ENCODE measurements around the gene TMEM186. TPM values are rescaled to one million over a fixed set of nuclear protein-coding genes. Genes with fewer than 3 reads are reported as not detected.
"Not testable (repeated sequence)": the region's sequence is repeated elsewhere in the genome, so short reads cannot be mapped to it uniquely, and the experiment has no call there.

The TMEM186 gene
- total and polyA plus RNA-seq, 2 donors (not counting 1 experiment from before 2014, with no cell fraction given), result 5.8 to 16.7 TPM

DNA sequence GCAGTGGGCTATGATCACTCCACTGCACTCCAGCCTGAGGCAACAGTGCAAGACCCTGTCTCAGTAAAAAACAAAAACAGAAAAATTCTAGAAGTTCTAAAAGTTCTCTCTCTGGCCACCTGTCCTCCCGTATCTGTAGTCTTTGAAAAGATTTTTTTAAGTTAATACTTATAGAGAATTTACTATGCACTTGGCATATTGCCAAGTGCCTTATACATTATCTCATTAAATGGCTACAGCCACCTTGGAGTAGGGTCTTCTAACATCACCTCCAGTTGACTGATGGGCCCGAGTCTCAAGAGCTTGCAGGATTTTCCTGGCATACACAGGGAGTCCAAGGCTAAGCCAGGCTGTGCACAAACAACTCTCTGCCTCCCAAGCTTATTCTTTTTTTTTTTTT lies 44.7 kb downstream of the TMEM186 start:
- Mint-ChIP-seq H3K4me1 (no peaks in the 10 kb centered on the region), H3K4me3 (no peak overlapping the region), H3K9me3 (ENCODE audit: insufficient read depth) (no peaks in the 10 kb centered on the region), H3K27ac (no peak overlapping the region), H3K27me3 (no peaks in the 10 kb centered on the region)
- CTCF ChIA-PET, result interaction anchor here (0.6 kb wide), 1 partner anchor 89 kb away, joined by 3 read pairs; no protein-coding TSS in a partner anchor
- no peak overlapping the region for H3K4me3 ChIP-seq (ENCODE audit: control extremely low read depth in 1 of 5, extremely low read depth in 1 of 5, insufficient read depth in 1 of 5, low read depth in 2 of 5, low read length in 4 of 5)
- intact Hi-C loops (cut with micrococcal nuclease), result no loop called here
- ATAC-seq (ENCODE audit: low read depth) (no peak), DNase-seq (no peak)
- H3K4me1 ChIP-seq (ENCODE audit: control insufficient read depth in 2 of 2, insufficient read depth in 2 of 2, low read length in 2 of 2), result no peaks in the 10 kb centered on the region
- H3K27me3 ChIP-seq (replicated peaks in 1 of 4; ENCODE audit: control extremely low read depth in 1 of 4, control insufficient read depth in 3 of 4, insufficient read depth in 4 of 4, low read length in 3 of 4), result no peaks in the 10 kb centered on the region
- no peak overlapping the region for H3K4me2 ChIP-seq (replicated peaks; ENCODE audit: low read depth, low read length, poor library complexity, severe bottlenecking)
- H3K9me3 ChIP-seq (ENCODE audit: control extremely low read depth in 1 of 3, control insufficient read depth in 2 of 3, insufficient read depth in 1 of 3, low read length in 2 of 3), result no peaks in the 10 kb centered on the region
- no peak overlapping the region for H3K27ac ChIP-seq (ENCODE audit: low read length in 2 of 2)
- no peak for TF ChIP-seq EZH2 (IDR thresholded peaks at IDR 0.05; ENCODE audit: borderline replicate concordance, insufficient read depth, low read depth, low read length, poor library complexity, severe bottlenecking)
- no peak for TF ChIP-seq CTCF (IDR thresholded peaks at IDR 0.05)
- POLR2A ChIA-PET, result no interaction called here
- no peaks in the 10 kb centered on the region for H3K79me2 ChIP-seq (ENCODE audit: control insufficient read depth, insufficient read depth, low read length)
- WGBS (ENCODE audit: insufficient coverage), result no CpG with 5 or more reads among the region's 2 CpGs
- H3K9ac ChIP-seq (ENCODE audit: low read length), result no peak overlapping the region
- no peak overlapping the region for H2AFZ ChIP-seq (ENCODE audit: insufficient read depth, low read depth, low read length, poor library complexity, severe bottlenecking)
- H4K20me1 ChIP-seq (ENCODE audit: control insufficient read depth, insufficient read depth, low read length, poor library complexity, severe bottlenecking), result no peaks in the 10 kb centered on the region
- peaks cover 12 to 15% of the 10 kb centered on the region in 2 experiments for H3K36me3 ChIP-seq (replicated peaks in 1 of 2; ENCODE audit: control extremely low read depth in 1 of 2, control insufficient read depth in 1 of 2, extremely low read depth in 1 of 2, insufficient read depth in 2 of 2, low read length in 1 of 2)

GRCh38 chr16:8751481-8752311 lies 45.7 kb downstream of the TMEM186 start:
- Histone ChIP-seq H3K79me2 (ENCODE audit: control insufficient read depth, insufficient read depth, low read length) (no peaks in the 10 kb centered on the region), H3K4me1 (ENCODE audit: control insufficient read depth in 2 of 2, insufficient read depth in 2 of 2, low read length in 2 of 2) (no peaks in the 10 kb centered on the region), H3K27me3 (replicated peaks in 1 of 4; ENCODE audit: control extremely low read depth in 1 of 4, control insufficient read depth in 3 of 4, insufficient read depth in 4 of 4, low read length in 3 of 4) (no peaks in the 10 kb centered on the region), H3K9ac (ENCODE audit: low read length) (no peak overlapping the region), H4K20me1 (ENCODE audit: control insufficient read depth, insufficient read depth, low read length, poor library complexity, severe bottlenecking) (no peaks in the 10 kb centered on the region), H3K27ac (ENCODE audit: low read length in 2 of 2) (no peak overlapping the region), H3K4me2 (replicated peaks; ENCODE audit: low read depth, low read length, poor library complexity, severe bottlenecking) (no peak overlapping the region), H3K4me3 (ENCODE audit: control extremely low read depth in 1 of 5, extremely low read depth in 1 of 5, insufficient read depth in 1 of 5, low read depth in 2 of 5, low read length in 4 of 5) (no peak overlapping the region), H2AFZ (ENCODE audit: insufficient read depth, low read depth, low read length, poor library complexity, severe bottlenecking) (no peak overlapping the region), H3K9me3 (ENCODE audit: control extremely low read depth in 1 of 3, control insufficient read depth in 2 of 3, insufficient read depth in 1 of 3, low read length in 2 of 3) (no peaks in the 10 kb centered on the region), H3K36me3 (replicated peaks in 1 of 2; ENCODE audit: control extremely low read depth in 1 of 2, control insufficient read depth in 1 of 2, extremely low read depth in 1 of 2, insufficient read depth in 2 of 2, low read length in 1 of 2) (peaks cover 11% of the 10 kb centered on the region in 2 experiments)
- no peaks in the 10 kb centered on the region for H3K27me3 Mint-ChIP-seq
- ChIA-PET CTCF (interaction anchor here (1.1 kb wide), 1 partner anchor 46 kb away, joined by 3 read pairs; no protein-coding TSS in a partner anchor), POLR2A (no interaction called here)
- no peak for ATAC-seq (ENCODE audit: low read depth)
- WGBS (ENCODE audit: insufficient coverage), result 83% methylated on average over 13 of the region's 14 CpGs
- no peak overlapping the region for H3K27ac Mint-ChIP-seq
- intact Hi-C loops (cut with micrococcal nuclease), result no loop called here
- no peaks in the 10 kb centered on the region for H3K9me3 Mint-ChIP-seq (ENCODE audit: insufficient read depth)
- H3K4me3 Mint-ChIP-seq, result no peak overlapping the region
- TF ChIP-seq CTCF (IDR thresholded peaks at IDR 0.05) (no peak), EZH2 (IDR thresholded peaks at IDR 0.05; ENCODE audit: borderline replicate concordance, insufficient read depth, low read depth, low read length, poor library complexity, severe bottlenecking) (no peak)
- no peaks in the 10 kb centered on the region for H3K4me1 Mint-ChIP-seq
- DNase-seq, result no peak

- H3K27ac ChIP-seq (ENCODE audit: low read length in 2 of 2); H3K27ac Mint-ChIP-seq; H3K79me2 ChIP-seq (ENCODE audit: control insufficient read depth, insufficient read depth, low read length); intact Hi-C loops (cut with micrococcal nuclease); H3K9me3 ChIP-seq (ENCODE audit: control extremely low read depth in 1 of 3, control insufficient read depth in 2 of 3, insufficient read depth in 1 of 3, low read length in 2 of 3); H3K4me2 ChIP-seq (replicated peaks; ENCODE audit: low read depth, low read length, poor library complexity, severe bottlenecking); H4K20me1 ChIP-seq (ENCODE audit: control insufficient read depth, insufficient read depth, low read length, poor library complexity, severe bottlenecking); ATAC-seq (ENCODE audit: low read depth); H3K4me3 ChIP-seq (ENCODE audit: control extremely low read depth in 1 of 5, extremely low read depth in 1 of 5, insufficient read depth in 1 of 5, low read depth in 2 of 5, low read length in 4 of 5); H3K9ac ChIP-seq (ENCODE audit: low read length); H3K4me3 Mint-ChIP-seq; H3K27me3 Mint-ChIP-seq; H2AFZ ChIP-seq (ENCODE audit: insufficient read depth, low read depth, low read length, poor library complexity, severe bottlenecking); H3K4me1 Mint-ChIP-seq; H3K4me1 ChIP-seq (ENCODE audit: control insufficient read depth in 2 of 2, insufficient read depth in 2 of 2, low read length in 2 of 2); H3K27me3 ChIP-seq (replicated peaks in 1 of 4; ENCODE audit: control extremely low read depth in 1 of 4, control insufficient read depth in 3 of 4, insufficient read depth in 4 of 4, low read length in 3 of 4); POLR2A ChIA-PET; H3K9me3 Mint-ChIP-seq (ENCODE audit: insufficient read depth); DNase-seq: not testable (repeated sequence)
- CTCF ChIA-PET, result interaction anchor here (1.2 kb wide), 1 partner anchor 260 kb away, joined by 4 read pairs; no protein-coding TSS in a partner anchor
- peaks cover 5 to 18% of the 10 kb centered on the region in 2 experiments for H3K36me3 ChIP-seq (replicated peaks in 1 of 2; ENCODE audit: control extremely low read depth in 1 of 2, control insufficient read depth in 1 of 2, extremely low read depth in 1 of 2, insufficient read depth in 2 of 2, low read length in 1 of 2)
- no CpG with 5 or more reads among the region's 9 CpGs for WGBS (ENCODE audit: insufficient coverage)
Observed at GRCh38 chr16:8748944-8749343, 48.5 kb downstream of the TMEM186 start.

Data from B cell (primary cell).